Keratinocyte (primary cell): ENCODE results near the gene PDE4C.

ENCODE experiments used
- CTCF ChIP-seq, 3 experiments: IDR thresholded peaks in 1 of 3; conservative IDR thresholded peaks in 1 of 3; optimal IDR thresholded peaks in 1 of 3; 2 replicates in 2 of 3; 3 replicates in 1 of 3; pipeline versions ENCODE3 to v1.5.1; 2011; ENCODE audit warnings: low read length in 3 of 3, mild to moderate bottlenecking in 3 of 3, moderate library complexity in 2 of 3, control low read depth in 1 of 3, inconsistent platforms in 1 of 3; ENCODE audit not compliant: insufficient read depth in 2 of 3; ENCODE audit errors: extremely low read depth in 1 of 3
- EZH2 ChIP-seq: IDR thresholded peaks from one replicate; pipeline ENCODE4 v1.6.1; 2012; ENCODE audit warnings: inconsistent platforms, mild to moderate bottlenecking, low read length, moderate library complexity

- TF ChIP-seq CTCF (optimal IDR thresholded peaks at IDR 0.05 in 1 of 3, IDR thresholded peaks at IDR 0.05 in 1 of 3, conservative IDR thresholded peaks at IDR 0.05 in 1 of 3; ENCODE audit: extremely low read depth in 1 of 3, insufficient read depth in 2 of 3, low read length in 3 of 3) (no peak), EZH2 (no peak)
Measured at GRCh38 chr19:18193388-18194180, 32.7 kb downstream of the PDE4C start.
